Occipital lobe (tissue), 2 donors: ENCODE results near the gene SFRP5. TPM values are rescaled to one million over a fixed set of nuclear protein-coding genes. Genes with fewer than 3 reads are reported as not detected.

Experiments
- DNase-seq: peaks from one replicate; lab custom pipeline; 2025; lab: John Stamatoyannopoulos, UW
- total RNA-seq: library from RNA; depleted of rRNA; stranded (reverse); fragments of >200 nt; gene quantifications from one replicate; pipeline ENCODE4 v1.2.3, GENCODE V29; 2014

Gene SFRP5
- total RNA-seq, 1 donor from 2014 or later = 0.62 TPM

DNA sequence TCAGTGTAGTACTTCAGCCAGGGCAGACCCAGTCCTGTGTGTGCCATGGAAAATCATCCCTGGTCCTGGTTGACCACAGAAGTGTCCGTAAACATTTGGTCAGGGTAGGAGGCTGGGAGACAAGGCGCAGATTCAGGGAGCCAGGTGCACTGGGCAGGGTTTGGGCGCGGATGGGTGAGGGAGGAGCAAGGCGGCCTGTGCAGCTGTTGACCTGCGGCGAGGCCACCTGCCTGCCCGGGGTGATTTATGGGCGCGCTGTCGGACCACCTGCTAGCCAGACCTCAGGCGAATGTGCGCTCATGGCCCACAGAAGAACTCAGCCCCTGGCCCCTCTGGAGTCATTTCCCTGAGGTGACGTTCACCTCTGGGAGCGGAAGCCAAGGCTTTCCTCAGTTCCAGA, 6.6 kb downstream of the SFRP5 start:
- DNase-seq = no peak

- no peak for DNase-seq
These were observed 7.3 kb downstream of the SFRP5 start for GRCh38 chr10:97764519-97764931.

GRCh38 chr10:97763947-97764346, 7.9 kb downstream of the SFRP5 start:
- DNase-seq = no peak

- no peak for DNase-seq
These were observed 8.4 kb downstream of the SFRP5 start for GRCh38 chr10:97763411-97763810.

DNA sequence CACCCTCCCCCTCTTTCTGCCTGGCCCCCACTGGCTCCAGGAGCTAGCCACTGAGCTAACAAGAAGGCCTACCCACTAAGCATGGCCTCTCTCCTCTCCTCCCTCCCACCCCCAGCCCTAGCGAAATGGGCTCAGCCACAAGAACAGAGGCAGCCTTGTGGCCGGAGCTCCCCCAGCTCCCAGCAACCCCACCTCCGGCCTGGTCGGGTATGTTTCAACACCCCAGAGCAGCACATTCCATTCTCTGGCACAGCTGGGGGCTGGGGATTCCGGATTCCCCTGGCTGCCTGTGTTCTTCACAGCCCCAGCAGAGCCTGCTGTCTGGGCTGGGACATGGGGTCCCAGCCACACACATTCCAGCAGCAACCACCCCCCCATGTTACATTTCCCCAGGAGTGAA, 9.0 kb downstream of the SFRP5 start:
- no peak for DNase-seq

GRCh38 chr10:97762056-97762455, 9.7 kb downstream of the SFRP5 start:
- DNase-seq = no peak

DNA sequence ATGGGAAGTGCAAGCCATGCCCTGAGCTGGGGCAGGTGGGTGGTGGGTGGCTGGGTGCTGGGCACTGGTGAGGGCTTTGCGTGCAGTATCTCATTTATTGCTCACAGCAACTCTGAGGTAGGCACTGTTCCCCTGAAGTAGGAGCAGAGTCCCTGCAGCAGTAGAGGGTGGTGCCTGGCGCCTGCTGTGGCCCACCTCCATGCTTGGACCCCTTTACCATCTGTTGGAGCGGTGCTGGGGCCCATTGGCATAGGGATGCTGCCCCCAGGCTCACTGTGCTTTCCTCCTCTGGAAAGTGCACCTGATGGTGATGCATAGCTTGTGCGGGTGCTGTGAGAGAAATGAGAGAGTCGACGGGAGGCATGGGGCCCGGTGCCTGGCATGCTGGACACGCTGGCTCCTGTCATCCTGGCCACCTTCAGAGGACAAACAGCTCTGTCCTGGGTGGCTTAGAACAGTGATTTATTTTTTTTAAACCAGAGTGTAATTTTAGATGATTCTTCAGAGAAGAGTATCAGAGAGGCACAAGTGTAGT, 10.4 kb downstream of the SFRP5 start:
- no peak for DNase-seq

- no peak for DNase-seq
These were observed 11.1 kb downstream of the SFRP5 start for GRCh38 chr10:97760461-97761257.

DNA sequence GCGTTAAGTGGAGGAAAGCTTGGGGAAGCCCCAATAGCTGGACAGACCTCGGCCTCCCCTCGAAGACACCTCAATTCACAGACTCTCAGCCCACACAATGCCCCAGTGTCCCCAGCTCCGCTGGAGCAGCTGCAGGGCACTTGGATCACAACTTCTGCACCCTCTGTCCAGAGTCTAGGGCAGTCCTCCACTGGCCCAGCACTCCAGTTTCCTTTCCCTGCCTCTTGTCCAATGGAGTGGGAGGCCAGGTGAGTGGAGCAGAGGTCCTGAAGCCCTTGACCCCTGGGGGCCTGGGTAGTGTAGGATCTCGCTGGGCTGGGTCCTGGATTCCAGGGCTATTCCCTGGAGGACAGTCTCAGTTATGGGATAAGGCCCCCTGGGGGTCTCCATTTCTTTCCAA, 11.9 kb downstream of the SFRP5 start:
- DNase-seq = no peak

DNA sequence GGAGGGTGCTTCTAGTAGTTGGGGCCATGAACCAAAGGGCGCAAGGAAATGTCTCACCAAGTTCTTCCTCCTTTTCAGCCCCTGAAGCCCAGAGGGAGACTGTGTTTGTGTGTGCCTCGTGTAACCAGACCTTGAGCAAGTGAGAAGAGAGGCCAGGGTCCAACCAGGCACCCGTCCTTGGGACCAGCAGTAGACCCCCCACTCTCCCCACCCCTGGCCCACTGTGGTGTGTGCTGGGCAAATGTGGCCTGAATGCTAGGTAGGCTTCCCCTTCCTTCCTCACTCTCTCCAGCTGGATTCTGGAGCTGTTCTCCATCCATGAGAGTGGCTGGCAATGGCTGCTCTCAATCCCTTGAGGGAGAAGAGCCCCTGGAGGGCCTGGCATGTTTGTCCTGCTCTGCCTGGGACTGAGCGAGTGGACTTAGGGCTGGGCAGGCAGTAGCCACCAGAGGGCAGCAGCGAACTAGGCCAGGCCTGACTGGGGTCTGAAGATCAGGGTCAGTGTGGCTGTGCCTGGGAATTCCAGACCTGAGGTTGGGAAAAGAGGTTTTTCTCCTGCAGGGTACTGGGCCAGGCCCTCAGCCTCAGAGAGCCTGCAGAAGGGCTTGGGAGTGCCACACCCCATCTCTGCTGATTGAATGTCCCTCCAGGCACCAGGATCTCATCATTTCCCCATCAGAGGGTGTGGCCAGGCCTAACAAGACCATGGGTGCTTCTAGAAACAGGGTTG, 12.5 kb downstream of the SFRP5 start:
- peak; percentile 11 for DNase-seq

GRCh38 chr10:97757471-97757870, 14.3 kb downstream of the SFRP5 start:
- no peak for DNase-seq

DNA sequence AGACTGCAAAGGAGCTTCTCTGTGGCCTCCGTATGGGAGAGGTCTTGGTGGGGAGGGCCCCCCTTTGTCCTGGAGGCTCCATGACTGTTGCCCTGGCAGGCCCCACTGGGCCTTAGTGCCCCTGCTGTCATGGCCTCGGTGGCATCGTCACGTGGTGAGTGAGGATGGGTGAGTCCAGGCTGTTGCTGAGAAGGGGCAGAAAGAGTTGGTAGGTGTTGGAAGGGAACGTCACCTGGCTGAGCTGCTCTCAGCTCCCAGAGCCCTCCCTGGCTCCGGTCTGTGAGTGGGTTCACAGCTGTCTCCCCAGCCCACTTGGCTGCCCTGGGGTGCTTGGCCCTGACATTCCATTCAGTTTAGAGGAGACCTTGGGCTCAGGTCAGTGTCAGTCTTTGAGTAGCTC, 16.1 kb downstream of the SFRP5 start:
- no peak for DNase-seq

GRCh38 chr10:97754726-97755125, 17.1 kb downstream of the SFRP5 start:
- DNase-seq = no peak

- DNase-seq = no peak
These were observed 18.8 kb downstream of the SFRP5 start for GRCh38 chr10:97752956-97753355.

DNA sequence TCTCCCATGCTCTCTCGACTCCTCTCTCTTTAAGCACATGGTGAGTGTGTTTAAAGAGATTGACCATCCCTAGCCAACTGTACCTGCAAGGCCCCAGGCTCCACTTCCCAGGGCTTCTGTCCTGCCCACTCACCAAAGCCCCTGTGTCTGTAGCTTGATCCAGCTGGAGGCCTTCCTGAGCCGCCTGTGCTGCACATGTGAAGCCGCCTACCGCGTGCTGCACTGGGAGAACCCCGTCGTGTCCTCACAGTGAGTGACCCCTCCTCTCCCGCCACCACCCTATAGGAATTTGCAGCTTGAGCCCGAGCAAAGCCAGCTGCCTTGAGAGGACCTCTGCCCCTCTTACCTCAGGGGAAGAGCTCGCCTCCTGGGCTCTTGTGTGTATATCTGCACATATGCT, 23.7 kb downstream of the SFRP5 start:
- DNase-seq = no peak

GRCh38 chr10:97747573-97747972, 24.2 kb downstream of the SFRP5 start:
- DNase-seq = no peak

DNA sequence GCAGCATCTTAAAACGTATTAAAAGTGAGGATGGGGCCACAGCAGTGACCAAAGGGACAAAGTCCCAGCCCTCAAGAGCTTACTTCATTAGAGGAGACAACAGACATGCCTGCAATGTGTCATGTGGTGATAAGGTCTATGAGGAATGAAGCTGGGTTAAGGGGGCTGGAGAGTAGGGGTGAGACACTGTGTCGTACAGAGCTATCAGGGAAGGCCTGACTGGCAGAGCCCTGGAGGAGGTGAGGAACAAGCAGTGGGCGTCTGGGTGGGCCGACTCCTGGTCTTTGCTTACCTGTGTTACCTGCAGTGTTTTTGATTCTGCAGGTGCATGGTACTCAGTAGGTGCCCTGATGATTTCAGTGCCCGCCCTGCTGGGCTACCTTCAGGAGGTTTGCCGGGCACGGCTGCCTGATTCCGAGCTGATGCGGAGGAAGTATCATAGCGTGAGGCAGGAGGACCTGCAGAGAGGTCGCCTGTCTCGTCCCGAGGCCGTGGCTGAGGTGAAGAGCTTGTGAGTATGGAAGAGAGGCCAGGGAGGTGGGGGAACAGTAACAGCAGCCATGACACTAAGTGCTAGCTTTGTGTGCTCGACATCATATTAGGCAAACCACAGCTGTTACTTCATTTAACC, 27.3 kb downstream of the SFRP5 start:
- no peak for DNase-seq

DNA sequence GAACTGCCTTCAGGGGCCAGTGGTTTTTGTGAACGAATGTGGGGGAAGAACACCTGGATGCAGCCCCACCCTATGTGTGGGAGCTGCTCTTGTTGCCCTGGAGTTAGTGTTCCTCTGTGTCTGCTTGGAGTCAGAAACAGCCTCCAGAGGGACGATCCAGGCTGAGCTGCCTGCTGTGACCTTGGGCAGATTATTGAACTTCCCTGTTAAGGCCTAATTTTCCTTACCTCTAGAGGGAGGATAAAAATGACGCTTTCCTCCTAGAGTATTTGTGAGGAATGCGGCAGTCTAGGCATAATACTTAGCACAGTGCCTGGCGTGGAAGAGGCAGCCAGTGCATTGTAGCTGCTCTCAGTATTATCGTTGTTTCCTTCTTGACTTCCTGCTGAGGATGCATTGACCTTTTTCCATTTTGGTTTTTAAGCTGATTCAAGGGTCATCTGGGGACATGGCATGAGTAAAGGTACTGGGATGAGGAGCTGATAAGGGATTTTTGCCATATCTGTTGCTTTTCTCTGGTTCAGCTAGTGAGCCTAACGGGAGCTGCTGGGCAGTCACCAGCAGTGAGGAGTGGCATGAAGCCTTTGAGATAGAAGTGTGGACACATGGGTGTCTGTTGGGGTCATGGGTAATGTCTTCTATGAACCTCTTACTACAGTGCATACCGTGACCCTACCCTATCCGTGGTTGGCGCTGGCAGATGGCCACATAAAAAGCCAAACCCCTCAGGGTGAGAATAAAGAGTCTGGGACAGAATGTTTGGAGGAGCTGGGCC, 28.4 kb downstream of the SFRP5 start:
- no peak for DNase-seq

DNA sequence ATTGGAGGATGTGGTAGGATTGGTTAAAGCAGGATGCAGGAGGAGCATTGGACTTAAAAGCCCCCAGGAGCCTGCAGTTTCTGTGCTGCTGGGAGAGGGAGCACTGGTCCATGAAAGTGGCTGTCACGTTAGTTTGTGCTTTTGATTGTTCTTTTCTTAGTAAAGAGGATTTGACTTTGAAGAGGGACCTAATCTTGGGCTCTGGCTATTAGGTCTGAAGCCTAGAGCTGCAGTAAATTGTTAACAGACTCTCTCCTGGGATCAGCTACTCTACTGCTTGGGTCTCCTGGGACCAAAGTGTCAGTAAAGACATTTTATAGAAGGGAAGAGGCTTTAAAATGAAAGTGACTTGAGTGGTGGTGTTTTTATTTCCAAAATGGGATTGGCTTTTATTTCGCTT, 31.2 kb downstream of the SFRP5 start:
- DNase-seq = no peak

- no peak for DNase-seq
These were observed 33.2 kb downstream of the SFRP5 start for GRCh38 chr10:97738616-97739015.

DNA sequence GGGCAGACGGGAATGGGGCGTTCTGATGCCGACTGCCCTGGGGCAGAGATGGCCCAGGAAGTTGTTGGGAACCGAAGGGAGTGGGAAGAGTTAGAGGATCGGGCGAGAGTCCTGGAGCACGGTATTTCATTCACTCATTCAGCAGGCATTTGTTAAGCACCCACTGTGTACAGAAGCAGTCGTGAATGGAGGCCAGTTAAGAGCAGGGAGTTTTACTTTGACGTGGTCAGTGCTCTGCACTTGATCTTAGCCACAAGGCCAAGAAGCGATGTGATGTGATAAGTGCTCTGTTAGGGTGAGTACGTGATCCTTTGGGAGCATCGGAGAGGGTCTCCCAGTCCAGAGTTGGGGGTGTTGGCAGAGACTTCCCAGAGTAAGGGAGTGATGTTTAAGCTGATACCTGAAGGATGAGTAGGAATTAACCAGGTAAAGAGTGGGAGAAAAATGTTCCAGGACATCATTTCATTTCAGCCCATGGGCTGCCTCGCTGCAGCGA, 34.0 kb downstream of the SFRP5 start:
- no peak for DNase-seq
